Measurements from ENCODE around the gene ILDR2.
"Not testable (repeated sequence)": the region's sequence is repeated elsewhere in the genome, so short reads cannot be mapped to it uniquely, and the experiment has no call there.

ILDR2 gene

GRCh38 chr1:166899769-166900168 lies 75.6 kb downstream of the ILDR2 start:
- in situ Hi-C loops (cut with HindIII; ENCODE audit: low sequenced_read_pairs) = no loop called here

- in situ Hi-C loops (cut with HindIII; ENCODE audit: low sequenced_read_pairs) = no loop called here
Observed at GRCh38 chr1:166895766-166896165, 79.6 kb downstream of the ILDR2 start.

GRCh38 chr1:166889776-166890175 lies 85.6 kb downstream of the ILDR2 start:
- in situ Hi-C loops (cut with HindIII; ENCODE audit: low sequenced_read_pairs) = no loop called here

GRCh38 chr1:166888373-166889111 lies 86.8 kb downstream of the ILDR2 start:
- in situ Hi-C loops (cut with HindIII; ENCODE audit: low sequenced_read_pairs) = no loop called here

- in situ Hi-C loops (cut with HindIII; ENCODE audit: low sequenced_read_pairs) = no loop called here
Observed at GRCh38 chr1:166884971-166885370, 90.4 kb downstream of the ILDR2 start.

- in situ Hi-C loops (cut with HindIII; ENCODE audit: low sequenced_read_pairs) = no loop called here
Observed at GRCh38 chr1:166884040-166884642, 91.2 kb downstream of the ILDR2 start.

GRCh38 chr1:166882893-166883292 lies 92.4 kb downstream of the ILDR2 start:
- in situ Hi-C loops (cut with HindIII; ENCODE audit: low sequenced_read_pairs) = no loop called here

- in situ Hi-C loops (cut with HindIII; ENCODE audit: low sequenced_read_pairs) = not testable (repeated sequence)
Observed at GRCh38 chr1:166878173-166878917, 97.0 kb downstream of the ILDR2 start.

- in situ Hi-C loops (cut with HindIII; ENCODE audit: low sequenced_read_pairs) = no loop called here
Observed at GRCh38 chr1:166876540-166876838, 98.9 kb downstream of the ILDR2 start.

GRCh38 chr1:166875734-166876539 lies 99.4 kb downstream of the ILDR2 start, which contains the start of gene TADA1:
Gene TADA1, minus strand, starts transcription at chr1:166876264. Its CDS starts 31 bp downstream, at chr1:166876233.
- in situ Hi-C loops (cut with HindIII; ENCODE audit: low sequenced_read_pairs) = no loop called here

- in situ Hi-C loops (cut with HindIII; ENCODE audit: low sequenced_read_pairs) = no loop called here
Observed at GRCh38 chr1:166875302-166875733, 100.0 kb downstream of the ILDR2 start.

GRCh38 chr1:166874464-166874863 lies 100.9 kb downstream of the ILDR2 start:
- in situ Hi-C loops (cut with HindIII; ENCODE audit: low sequenced_read_pairs) = no loop called here

- in situ Hi-C loops (cut with HindIII; ENCODE audit: low sequenced_read_pairs) = no loop called here
Observed at GRCh38 chr1:166870584-166870983, 104.8 kb downstream of the ILDR2 start.

GRCh38 chr1:166869318-166870099 lies 105.8 kb downstream of the ILDR2 start:
- in situ Hi-C loops (cut with HindIII; ENCODE audit: low sequenced_read_pairs) = no loop called here

- in situ Hi-C loops (cut with HindIII; ENCODE audit: low sequenced_read_pairs) = no loop called here
Observed at GRCh38 chr1:166868639-166869038, 106.7 kb downstream of the ILDR2 start.

- in situ Hi-C loops (cut with HindIII; ENCODE audit: low sequenced_read_pairs) = no loop called here
Observed at GRCh38 chr1:166865926-166866325, 109.4 kb downstream of the ILDR2 start.

- in situ Hi-C loops (cut with HindIII; ENCODE audit: low sequenced_read_pairs) = no loop called here
Observed at GRCh38 chr1:166859597-166859996, 115.7 kb downstream of the ILDR2 start.

GRCh38 chr1:166858726-166859419 lies 116.5 kb downstream of the ILDR2 start:
- in situ Hi-C loops (cut with HindIII; ENCODE audit: low sequenced_read_pairs) = no loop called here

Measured in DLD1 (cell line).